Cardiac fibroblast (primary cell): Measurements from ENCODE around the gene HSPA1L.

Source experiments
- DNase-seq, 2 donors: peaks; one replicate each; pipeline versions ENCODE4 v3.0.0 to v3.0.0-alpha.2; 2010; ENCODE audit warnings: low read depth in 2 of 2
- H3K4me3 ChIP-seq, 2 donors: replicated peaks in 1 of 2; 1 replicate in 1 of 2; 2 replicates in 1 of 2; pipeline ENCODE4 v1.5.1; 2011; ENCODE audit warnings: low read depth in 2 of 2, low read length in 2 of 2, mild to moderate bottlenecking in 2 of 2, moderate library complexity in 1 of 2
- TF ChIP-seq, protein P1 (sequence below): IDR thresholded peaks from one replicate; pipeline ENCODE4 v1.5.1; 2011; ENCODE audit warnings: low read depth, mild to moderate bottlenecking, low read length, inconsistent platforms

Gene HSPA1L

DNA sequence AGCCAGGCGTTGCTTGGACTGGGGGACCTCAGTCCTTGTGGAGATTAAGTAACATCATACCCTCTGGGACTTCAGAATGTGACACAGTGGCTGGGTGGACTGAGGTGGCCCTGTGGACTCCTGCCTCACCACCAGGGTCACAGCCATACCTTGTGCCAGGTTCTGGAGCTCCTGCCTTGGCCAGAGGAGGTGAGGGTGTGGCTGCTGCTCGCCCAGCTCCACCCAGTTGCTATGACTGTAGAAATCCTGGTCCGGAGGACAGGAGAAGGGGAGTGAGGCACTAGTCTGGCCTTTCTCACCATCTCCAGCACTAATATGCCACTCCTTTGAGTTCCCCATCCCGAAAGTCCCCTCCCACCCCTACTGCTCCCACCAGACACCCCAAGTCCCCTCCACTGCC, 39.9 kb downstream of the HSPA1L start:
- TF ChIP-seq, protein P1, sequence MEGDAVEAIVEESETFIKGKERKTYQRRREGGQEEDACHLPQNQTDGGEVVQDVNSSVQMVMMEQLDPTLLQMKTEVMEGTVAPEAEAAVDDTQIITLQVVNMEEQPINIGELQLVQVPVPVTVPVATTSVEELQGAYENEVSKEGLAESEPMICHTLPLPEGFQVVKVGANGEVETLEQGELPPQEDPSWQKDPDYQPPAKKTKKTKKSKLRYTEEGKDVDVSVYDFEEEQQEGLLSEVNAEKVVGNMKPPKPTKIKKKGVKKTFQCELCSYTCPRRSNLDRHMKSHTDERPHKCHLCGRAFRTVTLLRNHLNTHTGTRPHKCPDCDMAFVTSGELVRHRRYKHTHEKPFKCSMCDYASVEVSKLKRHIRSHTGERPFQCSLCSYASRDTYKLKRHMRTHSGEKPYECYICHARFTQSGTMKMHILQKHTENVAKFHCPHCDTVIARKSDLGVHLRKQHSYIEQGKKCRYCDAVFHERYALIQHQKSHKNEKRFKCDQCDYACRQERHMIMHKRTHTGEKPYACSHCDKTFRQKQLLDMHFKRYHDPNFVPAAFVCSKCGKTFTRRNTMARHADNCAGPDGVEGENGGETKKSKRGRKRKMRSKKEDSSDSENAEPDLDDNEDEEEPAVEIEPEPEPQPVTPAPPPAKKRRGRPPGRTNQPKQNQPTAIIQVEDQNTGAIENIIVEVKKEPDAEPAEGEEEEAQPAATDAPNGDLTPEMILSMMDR = no peak
- no peak for DNase-seq
- H3K4me3 ChIP-seq = no peak overlapping the region

DNA sequence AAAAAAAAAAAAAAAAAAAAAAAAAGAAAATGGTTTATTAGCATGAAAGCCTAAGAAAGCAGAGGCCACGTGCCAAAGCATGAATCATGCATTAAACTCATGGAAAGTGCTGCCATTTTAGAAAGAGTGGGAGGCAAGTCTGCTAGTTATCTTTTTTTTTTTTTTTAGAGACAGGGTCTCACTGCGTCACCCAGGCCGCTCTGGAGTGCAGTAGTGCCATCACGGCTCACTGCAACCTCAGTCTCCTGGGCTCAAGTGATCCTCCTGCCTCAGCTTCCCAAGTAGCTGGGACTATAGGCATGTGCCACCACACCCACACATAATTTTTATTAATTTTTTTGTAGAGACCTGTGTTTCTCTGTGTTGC, 43.1 kb downstream of the HSPA1L start:
- H3K4me3 ChIP-seq = no peak overlapping the region
- peak; percentile 36 to 38 for DNase-seq
- TF ChIP-seq, protein P1 = no peak

DNA sequence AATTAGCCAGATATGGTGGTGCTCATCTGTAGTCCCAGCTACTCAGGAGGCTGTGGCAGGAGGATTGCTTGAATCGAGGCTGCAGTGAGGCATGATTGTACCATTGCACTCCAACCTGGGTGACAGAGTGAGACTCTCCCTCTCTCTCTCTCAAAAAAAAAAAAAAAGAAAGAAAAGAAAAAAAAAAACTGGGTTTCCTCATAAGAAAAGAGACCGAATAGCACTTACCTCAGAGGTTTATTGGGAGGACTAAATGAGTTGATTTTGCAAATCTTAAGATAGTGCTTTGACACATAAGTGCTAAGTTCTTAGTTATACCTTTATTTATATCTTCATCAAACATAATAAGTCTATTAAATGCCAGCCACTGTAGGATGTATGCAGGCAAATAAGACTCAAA, 44.2 kb downstream of the HSPA1L start:
- no peak for DNase-seq
- no peak overlapping the region for H3K4me3 ChIP-seq
- TF ChIP-seq, protein P1 = no peak

DNA sequence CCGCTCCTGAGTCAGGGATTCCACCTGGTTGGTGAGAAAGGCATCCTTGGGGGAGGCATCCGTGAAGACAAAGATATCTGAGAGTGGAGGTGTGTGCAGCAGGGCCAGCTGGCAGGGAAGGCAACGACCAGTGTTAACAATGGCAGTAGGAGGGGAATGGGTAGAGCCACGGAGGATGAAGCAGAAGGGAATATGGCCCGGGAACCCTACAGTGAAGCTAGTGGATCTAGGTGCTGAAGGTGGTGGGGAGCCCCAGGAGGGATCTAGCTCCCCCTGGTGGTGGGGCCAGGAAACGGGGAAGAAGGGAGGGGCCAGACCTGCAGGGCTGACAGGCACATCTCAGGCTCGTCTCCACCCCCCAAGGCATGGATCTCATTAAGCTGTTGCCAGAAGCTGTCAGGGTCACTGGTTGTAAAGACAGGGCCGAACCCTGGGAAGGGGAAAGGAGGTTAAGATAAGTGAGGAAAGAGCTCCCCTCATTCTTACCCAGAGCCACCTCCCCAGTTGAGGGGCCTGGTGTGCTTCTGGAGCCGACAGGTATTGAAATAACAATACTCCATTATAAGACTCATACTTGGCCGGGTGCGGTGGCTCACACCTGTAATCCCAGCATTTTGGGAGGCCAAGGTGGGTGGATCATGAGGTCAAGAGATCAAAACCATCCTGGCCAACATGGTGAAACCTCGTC, 45.3 kb downstream of the HSPA1L start:
- TF ChIP-seq, protein P1 = peak; percentile 89
- DNase-seq = peak; percentile 64 to 70
- no peak overlapping the region for H3K4me3 ChIP-seq

DNA sequence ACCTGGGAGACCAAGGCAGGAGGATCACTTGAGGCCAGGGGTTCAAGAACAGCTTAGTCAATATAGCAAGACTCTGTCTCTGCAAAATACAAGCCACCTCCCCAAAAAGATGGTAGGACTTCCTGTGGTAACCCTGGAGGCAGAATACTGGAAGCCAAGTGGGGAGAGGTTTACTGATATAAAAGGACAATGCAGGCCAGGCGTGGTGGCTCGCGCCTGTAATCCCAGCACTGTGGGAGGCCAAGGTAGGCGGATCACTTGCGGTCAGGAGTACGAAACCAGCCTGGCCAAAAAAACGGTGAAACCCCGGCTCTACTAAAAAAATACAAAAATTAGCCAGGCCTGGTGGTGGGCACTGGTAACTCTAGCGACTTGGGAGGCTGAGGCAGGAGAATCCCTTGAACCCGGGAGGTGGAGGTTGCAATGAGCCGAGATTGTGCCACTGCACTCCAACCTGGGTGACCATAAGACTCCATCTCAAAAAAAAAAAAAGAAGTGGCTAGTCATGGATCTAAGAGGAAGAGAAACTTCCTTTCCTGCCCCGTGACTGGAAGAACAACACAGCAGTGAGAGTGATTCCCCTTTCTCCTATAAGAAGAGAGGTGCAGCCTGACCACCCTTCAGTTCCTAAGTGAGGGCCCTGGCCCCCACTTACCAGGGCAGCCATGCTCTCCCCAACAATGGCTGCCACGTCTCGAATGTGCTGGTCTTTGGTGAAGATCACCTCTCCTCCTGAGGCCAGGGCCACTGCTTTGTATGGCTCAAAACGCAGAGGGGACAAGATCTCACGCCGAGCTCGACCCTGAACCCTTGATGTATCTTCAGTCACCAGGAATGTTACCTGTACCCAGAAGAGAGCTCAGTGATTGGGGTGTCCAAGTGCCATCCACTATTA, 46.5 kb downstream of the HSPA1L start:
- DNase-seq = no peak
- no peak overlapping the region for H3K4me3 ChIP-seq
- TF ChIP-seq, protein P1 = no peak

DNA sequence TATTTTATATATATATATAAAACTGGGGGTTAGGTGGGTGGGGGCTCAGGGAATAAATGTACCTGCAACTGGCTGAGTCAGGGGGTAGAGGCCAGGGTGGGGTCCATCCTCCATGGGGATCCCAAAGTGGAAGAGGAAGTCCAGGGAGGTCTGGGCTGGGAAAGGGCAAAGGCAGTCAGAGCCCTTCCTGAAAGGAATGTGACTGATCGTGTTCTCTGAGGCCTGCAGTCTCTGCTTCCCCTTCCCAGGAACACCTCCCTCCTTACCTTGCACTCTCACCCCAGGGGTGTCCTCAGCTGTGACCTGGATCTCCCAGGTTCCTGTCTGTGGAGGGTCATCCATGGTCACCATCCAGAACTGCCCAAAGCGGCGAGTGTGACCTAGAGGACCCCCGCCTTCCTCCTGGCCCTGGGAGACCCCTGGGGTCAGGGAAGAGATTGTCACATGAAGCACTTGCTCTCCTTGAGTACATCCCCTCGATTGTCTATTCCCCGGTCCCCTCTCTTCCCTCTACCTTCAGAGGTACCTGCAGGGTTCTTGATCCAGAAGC, 47.9 kb downstream of the HSPA1L start:
- TF ChIP-seq, protein P1 = no peak
- no peak for DNase-seq
- no peak overlapping the region for H3K4me3 ChIP-seq
